ENCODE measurements around the gene JAK3.

The JAK3 gene

GRCh38 chr19:17862711-17863519 is 15.1 kb upstream of the JAK3 start:
- no peaks in the 10 kb centered on the region for H3K27me3 ChIP-seq
- no peak for DNase-seq
- no peak for TF ChIP-seq CTCF (IDR thresholded peaks at IDR 0.05)
- no peak overlapping the region for H3K4me3 ChIP-seq
- H3K36me3 ChIP-seq = peaks cover 34 to 50% (median 47%) of the 10 kb centered on the region in 3 donors
- intact Hi-C loops (cut with DNase I; ENCODE audit: low total_unique reads) = loop anchor here (5.0 kb wide), 1 partner anchor 134 kb away; no protein-coding TSS in a partner anchor
- peaks cover 5 to 30% (median 18%) of the 10 kb centered on the region in 4 donors for H3K4me1 ChIP-seq
- H3K9me3 ChIP-seq = no peaks in the 10 kb centered on the region
- H3K27ac ChIP-seq = no peak overlapping the region

- no peak for DNase-seq
- Histone ChIP-seq H3K9me3 (no peaks in the 10 kb centered on the region), H3K4me3 (peak overlapping the region in 1 of 2 donors; percentile 77), H3K36me3 (peaks cover 34 to 50% (median 47%) of the 10 kb centered on the region in 3 donors), H3K27me3 (no peaks in the 10 kb centered on the region), H3K27ac (no peak overlapping the region), H3K4me1 (peaks cover 5 to 30% (median 18%) of the 10 kb centered on the region in 4 donors)
- intact Hi-C loops (cut with DNase I; ENCODE audit: low total_unique reads) = loop anchor here (5.0 kb wide), 1 partner anchor 136 kb away; no protein-coding TSS in a partner anchor
- no peak for TF ChIP-seq CTCF (IDR thresholded peaks at IDR 0.05)
These were observed 14.0 kb upstream of the JAK3 start for GRCh38 chr19:17861542-17862402.

GRCh38 chr19:17860993-17861360 is 13.2 kb upstream of the JAK3 start:
- H3K4me1 ChIP-seq = peaks cover 5 to 30% (median 18%) of the 10 kb centered on the region in 4 donors
- no peak for DNase-seq
- peaks cover 34 to 47% (median 47%) of the 10 kb centered on the region in 3 donors for H3K36me3 ChIP-seq
- intact Hi-C loops (cut with DNase I; ENCODE audit: low total_unique reads) = loop anchor here (5.0 kb wide), 1 partner anchor 136 kb away; no protein-coding TSS in a partner anchor
- H3K9me3 ChIP-seq = no peaks in the 10 kb centered on the region
- TF ChIP-seq CTCF (IDR thresholded peaks at IDR 0.05) = no peak
- peak overlapping the region; percentile 77 to 85 for H3K4me3 ChIP-seq
- no peaks in the 10 kb centered on the region for H3K27me3 ChIP-seq
- H3K27ac ChIP-seq = peak overlapping the region; percentile 83 to 87

GRCh38 chr19:17860331-17860992 is 12.7 kb upstream of the JAK3 start:
- Histone ChIP-seq H3K36me3 (peaks cover 34 to 42% (median 41%) of the 10 kb centered on the region in 3 donors), H3K27me3 (no peaks in the 10 kb centered on the region), H3K4me3 (peak overlapping the region; percentile 77 to 85), H3K27ac (peak overlapping the region; percentile 83 to 87), H3K9me3 (no peaks in the 10 kb centered on the region), H3K4me1 (peaks cover 5 to 30% (median 18%) of the 10 kb centered on the region in 4 donors)
- no peak for TF ChIP-seq CTCF (IDR thresholded peaks at IDR 0.05)
- intact Hi-C loops (cut with DNase I; ENCODE audit: low total_unique reads) = loop anchor here (5.0 kb wide), 1 partner anchor 137 kb away; no protein-coding TSS in a partner anchor
- DNase-seq = no peak

Data from tibial artery (tissue), 4 donors.